PC-9 (cell line): ENCODE measurements around the gene TMIGD1.

Experiments used
- CTCF ChIP-seq: fragments of 200-600 bp; sonication (generic); conservative IDR thresholded peaks from 2 replicates; pipeline ENCODE4 v1.6.1; 2017; ENCODE audit warnings: mixed run types, antibody characterized with exemption, mild to moderate bottlenecking, moderate library complexity
- EZH2 ChIP-seq: fragments of 200-600 bp; sonication (generic); IDR thresholded peaks from 2 replicates; pipeline ENCODE4 v1.8.0; 2017; ENCODE audit warnings: antibody characterized with exemption, low read depth

- TF ChIP-seq EZH2 (no peak), CTCF (no peak)
Observed at GRCh38 chr17:30302241-30302640, 31.6 kb downstream of the TMIGD1 start.
